ENCODE measurements around the gene USP20. TPM values are rescaled to one million over a fixed set of nuclear protein-coding genes. Genes with fewer than 3 reads are reported as not detected.
A peak's percentile ranks its signal among the peaks of the same experiment; 100 is the strongest.
"Not testable (repeated sequence)": the region's sequence is repeated elsewhere in the genome, so short reads cannot be mapped to it uniquely, and the experiment has no call there.

Gene USP20
- total RNA-seq, result 45.6 and 52.3 TPM in 2 replicates

GRCh38 chr9:129835128-129835859 is at the start of gene USP20, which contains the start of gene C9orf78:
USP20 (plus strand) TSS chr9:129835458; CDS start chr9:129852556, 17,098 bp downstream.
C9orf78 (minus strand) TSS chr9:129835275; CDS start chr9:129835221, 54 bp downstream.
- intact Hi-C loops (cut with micrococcal nuclease), result loop anchor here (1.0 to 5.0 kb wide), 4 partner anchors 11 to 207 kb away; partner anchors contain the start of genes FNBP1, TOR1A and TOR1B

GRCh38 chr9:129785866-129786265 is 49.4 kb upstream of the USP20 start:
- H3K27me3 Mint-ChIP-seq (ENCODE audit: low read depth), result peaks cover 8% of the 10 kb centered on the region
- DNase-seq (ENCODE audit: low spot score), result no peak

More at GRCh38 chr9:129835128-129835859, at the start of gene USP20, which contains the start of gene C9orf78:
- peak within 1 kb of the TSS; percentile 98 for H3K4me3 Mint-ChIP-seq (ENCODE audit: low read depth)
- H3K4me1 Mint-ChIP-seq (ENCODE audit: low read depth), result peaks cover 47% of the 10 kb centered on the region
- no peaks in the 10 kb centered on the region for H3K27me3 Mint-ChIP-seq (ENCODE audit: low read depth)
- DNase-seq (ENCODE audit: low spot score), result peak; percentile 95
- no peaks in the 10 kb centered on the region for H3K9me3 Mint-ChIP-seq
- peaks cover 63% of the 10 kb centered on the region for H3K36me3 Mint-ChIP-seq (ENCODE audit: low read depth)
- H3K27ac Mint-ChIP-seq, result peak within 1 kb of the TSS; percentile 98

GRCh38 chr9:129786481-129786880 is 48.8 kb upstream of the USP20 start:
- no peak overlapping the region for H3K4me3 Mint-ChIP-seq (ENCODE audit: low read depth)
- DNase-seq (ENCODE audit: low spot score), result no peak
- peaks cover 13% of the 10 kb centered on the region for H3K4me1 Mint-ChIP-seq (ENCODE audit: low read depth)
- H3K27ac Mint-ChIP-seq, result no peak overlapping the region
- H3K9me3 Mint-ChIP-seq, result no peaks in the 10 kb centered on the region
- peaks cover 8% of the 10 kb centered on the region for H3K27me3 Mint-ChIP-seq (ENCODE audit: low read depth)
- intact Hi-C loops (cut with micrococcal nuclease), result loop anchor here (10.0 kb wide), 1 partner anchor 652 kb away; no protein-coding TSS in a partner anchor
- H3K36me3 Mint-ChIP-seq (ENCODE audit: low read depth), result no peaks in the 10 kb centered on the region

More at GRCh38 chr9:129785866-129786265, 49.4 kb upstream of the USP20 start:
- intact Hi-C loops (cut with micrococcal nuclease), result loop anchor here (10.0 kb wide), 1 partner anchor 651 kb away; no protein-coding TSS in a partner anchor
- H3K27ac Mint-ChIP-seq, result no peak overlapping the region
- no peaks in the 10 kb centered on the region for H3K36me3 Mint-ChIP-seq (ENCODE audit: low read depth)
- no peaks in the 10 kb centered on the region for H3K9me3 Mint-ChIP-seq
- H3K4me3 Mint-ChIP-seq (ENCODE audit: low read depth), result no peak overlapping the region
- peaks cover 13% of the 10 kb centered on the region for H3K4me1 Mint-ChIP-seq (ENCODE audit: low read depth)

- Mint-ChIP-seq H3K9me3 (no peaks in the 10 kb centered on the region), H3K4me1 (ENCODE audit: low read depth) (peaks cover 10% of the 10 kb centered on the region), H3K4me3 (ENCODE audit: low read depth) (no peak overlapping the region), H3K27me3 (ENCODE audit: low read depth) (peaks cover 6% of the 10 kb centered on the region), H3K27ac (no peak overlapping the region), H3K36me3 (ENCODE audit: low read depth) (no peaks in the 10 kb centered on the region)
- DNase-seq (ENCODE audit: low spot score), result no peak
- intact Hi-C loops (cut with micrococcal nuclease), result no loop called here
Observed at GRCh38 chr9:129794549-129794948, 40.7 kb upstream of the USP20 start.

- H3K4me3 Mint-ChIP-seq (ENCODE audit: low read depth); intact Hi-C loops (cut with micrococcal nuclease); H3K4me1 Mint-ChIP-seq (ENCODE audit: low read depth); H3K27me3 Mint-ChIP-seq (ENCODE audit: low read depth); DNase-seq (ENCODE audit: low spot score); H3K36me3 Mint-ChIP-seq (ENCODE audit: low read depth); H3K27ac Mint-ChIP-seq; H3K9me3 Mint-ChIP-seq: not testable (repeated sequence)
Observed at GRCh38 chr9:129796029-129796428, 39.2 kb upstream of the USP20 start.

- intact Hi-C loops (cut with micrococcal nuclease), result no loop called here
- peaks cover 6% of the 10 kb centered on the region for H3K27me3 Mint-ChIP-seq (ENCODE audit: low read depth)
- peaks cover 2% of the 10 kb centered on the region for H3K36me3 Mint-ChIP-seq (ENCODE audit: low read depth)
- H3K4me3 Mint-ChIP-seq (ENCODE audit: low read depth), result no peak overlapping the region
- no peaks in the 10 kb centered on the region for H3K9me3 Mint-ChIP-seq
- H3K4me1 Mint-ChIP-seq (ENCODE audit: low read depth), result peaks cover 4% of the 10 kb centered on the region
- no peak overlapping the region for H3K27ac Mint-ChIP-seq
- no peak for DNase-seq (ENCODE audit: low spot score)
Observed at GRCh38 chr9:129798973-129799372, 36.3 kb upstream of the USP20 start.

- Mint-ChIP-seq H3K27ac (peak overlapping the region; percentile 11), H3K4me1 (ENCODE audit: low read depth) (peaks cover 17% of the 10 kb centered on the region), H3K9me3 (no peaks in the 10 kb centered on the region), H3K27me3 (ENCODE audit: low read depth) (no peaks in the 10 kb centered on the region), H3K36me3 (ENCODE audit: low read depth) (peaks cover 21% of the 10 kb centered on the region), H3K4me3 (ENCODE audit: low read depth) (peak overlapping the region; percentile 60)
- intact Hi-C loops (cut with micrococcal nuclease), result no loop called here
- no peak for DNase-seq (ENCODE audit: low spot score)
Observed at GRCh38 chr9:129801504-129801903, 33.8 kb upstream of the USP20 start.

- Mint-ChIP-seq H3K36me3 (ENCODE audit: low read depth) (peaks cover 33% of the 10 kb centered on the region), H3K4me3 (ENCODE audit: low read depth) (peak within 1 kb of the TSS; percentile 88), H3K4me1 (ENCODE audit: low read depth) (peaks cover 21% of the 10 kb centered on the region), H3K9me3 (no peaks in the 10 kb centered on the region), H3K27ac (peak within 1 kb of the TSS; percentile 85), H3K27me3 (ENCODE audit: low read depth) (no peaks in the 10 kb centered on the region)
- intact Hi-C loops (cut with micrococcal nuclease), result loop anchor here (1.0 kb wide), 2 partner anchors 20 to 32 kb away; partner anchors contain the start of genes C9orf78 and USP20
- peak; percentile 92 for DNase-seq (ENCODE audit: low spot score)
Observed at GRCh38 chr9:129802833-129803675, 32.2 kb upstream of the USP20 start, which contains the start of gene TOR1B. TOR1B (plus strand) TSS chr9:129803184; CDS start chr9:129803213, 29 bp downstream.

- no peak for DNase-seq (ENCODE audit: low spot score)
- Mint-ChIP-seq H3K27me3 (ENCODE audit: low read depth) (no peaks in the 10 kb centered on the region), H3K4me1 (ENCODE audit: low read depth) (peaks cover 21% of the 10 kb centered on the region), H3K27ac (peak overlapping the region; percentile 33), H3K36me3 (ENCODE audit: low read depth) (peaks cover 36% of the 10 kb centered on the region), H3K9me3 (no peaks in the 10 kb centered on the region), H3K4me3 (ENCODE audit: low read depth) (peak overlapping the region; percentile 88)
- intact Hi-C loops (cut with micrococcal nuclease), result loop anchor here (1.0 kb wide), 2 partner anchors 20 to 32 kb away; partner anchors contain the start of genes C9orf78 and USP20
Observed at GRCh38 chr9:129803676-129804060, 31.6 kb upstream of the USP20 start.

- Mint-ChIP-seq H3K27me3 (ENCODE audit: low read depth) (no peaks in the 10 kb centered on the region), H3K36me3 (ENCODE audit: low read depth) (peaks cover 57% of the 10 kb centered on the region), H3K4me1 (ENCODE audit: low read depth) (peaks cover 21% of the 10 kb centered on the region), H3K9me3 (no peaks in the 10 kb centered on the region), H3K4me3 (ENCODE audit: low read depth) (peak overlapping the region; percentile 43), H3K27ac (peak overlapping the region; percentile 30)
- intact Hi-C loops (cut with micrococcal nuclease), result no loop called here
- no peak for DNase-seq (ENCODE audit: low spot score)
Observed at GRCh38 chr9:129806061-129806460, 29.2 kb upstream of the USP20 start.

- intact Hi-C loops (cut with micrococcal nuclease), result no loop called here
- Mint-ChIP-seq H3K27me3 (ENCODE audit: low read depth) (no peaks in the 10 kb centered on the region), H3K4me3 (ENCODE audit: low read depth) (no peak overlapping the region), H3K27ac (no peak overlapping the region), H3K9me3 (no peaks in the 10 kb centered on the region), H3K36me3 (ENCODE audit: low read depth) (peaks cover 71% of the 10 kb centered on the region), H3K4me1 (ENCODE audit: low read depth) (peaks cover 16% of the 10 kb centered on the region)
- no peak for DNase-seq (ENCODE audit: low spot score)
Observed at GRCh38 chr9:129809346-129809745, 25.9 kb upstream of the USP20 start.

GRCh38 chr9:129810116-129810515 is 25.1 kb upstream of the USP20 start:
- Mint-ChIP-seq H3K27ac (no peak overlapping the region), H3K36me3 (ENCODE audit: low read depth) (peaks cover 75% of the 10 kb centered on the region), H3K4me1 (ENCODE audit: low read depth) (peaks cover 16% of the 10 kb centered on the region)

More at GRCh38 chr9:129810116-129810515, 25.1 kb upstream of the USP20 start:
- no peak for DNase-seq (ENCODE audit: low spot score)
- intact Hi-C loops (cut with micrococcal nuclease), result no loop called here
- H3K9me3 Mint-ChIP-seq, result no peaks in the 10 kb centered on the region
- no peak overlapping the region for H3K4me3 Mint-ChIP-seq (ENCODE audit: low read depth)
- H3K27me3 Mint-ChIP-seq (ENCODE audit: low read depth), result no peaks in the 10 kb centered on the region

Measured in activated T-helper 2 cell treated with anti-CD3 and anti-CD28 coated beads, Interferon-gamma antibody, Interleukin-2, Interleukin-4, amounts not matched to agents 10 μg/mL and 5 μg/mL and 100 μg/mL, durations not matched to agents 14 hours and 24 hours and 36 hours (primary cell).